HG03139 (cell line): ENCODE measurements around the gene ETV5.

Source experiments
- ATAC-seq: cut with Tn5 transposase; IDR thresholded peaks from one replicate; pipeline ENCODE4 v1.9.1; 2021; ENCODE audit not compliant: unreplicated experiment

ETV5 gene

GRCh38 chr3:186108941-186109865 lies at the start of gene ETV5:
Gene ETV5 (minus strand): TSS chr3:186109089. CDS start chr3:186105868, 3,221 bp downstream.
- peak; percentile 93 for ATAC-seq

GRCh38 chr3:186154641-186155040 lies 45.8 kb upstream of the ETV5 start:
- no peak for ATAC-seq

DNA sequence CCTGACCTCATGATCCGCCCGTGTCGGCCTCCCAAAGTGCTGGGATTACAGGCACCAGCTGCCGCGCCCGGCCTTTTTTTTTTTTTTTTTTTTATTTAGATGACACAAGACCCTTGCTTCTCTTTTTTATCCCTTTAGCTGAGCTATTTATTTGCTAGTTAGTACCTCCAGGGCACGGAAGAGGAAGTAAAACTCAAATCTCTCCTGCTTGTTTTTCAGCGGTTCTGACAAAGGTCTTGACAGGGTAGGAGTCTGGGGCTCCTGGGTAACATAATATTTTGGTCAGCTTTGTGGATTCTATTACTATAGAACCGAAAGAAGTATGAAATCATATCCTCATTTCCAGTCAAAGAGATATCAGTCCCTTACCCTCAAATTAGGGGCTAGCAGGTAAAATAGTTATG lies 44.0 kb upstream of the ETV5 start:
- peak; percentile 85 for ATAC-seq

DNA sequence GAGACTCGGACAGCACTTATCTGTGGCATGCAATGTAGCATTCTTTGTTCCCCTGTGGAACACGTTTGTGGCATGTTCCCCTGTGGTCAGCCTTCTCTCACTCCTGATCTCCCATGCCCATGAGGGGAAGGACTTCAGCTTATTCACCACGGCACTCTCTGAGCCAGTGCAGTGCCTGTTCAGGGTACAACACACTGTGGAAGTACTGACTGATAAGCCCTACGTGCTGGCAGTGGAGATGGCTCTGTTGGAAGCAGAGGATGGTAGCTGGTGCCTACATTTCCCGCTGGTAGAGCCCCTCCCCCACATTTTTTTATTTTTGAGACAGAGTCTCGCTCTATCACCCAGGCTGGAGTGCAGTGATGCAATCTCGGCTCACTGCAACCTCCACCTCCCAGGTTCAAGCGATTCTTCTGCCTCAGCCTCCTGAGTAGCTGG lies 43.5 kb upstream of the ETV5 start:
- ATAC-seq = no peak

GRCh38 chr3:186151077-186151971 lies 42.4 kb upstream of the ETV5 start:
- ATAC-seq = no peak

DNA sequence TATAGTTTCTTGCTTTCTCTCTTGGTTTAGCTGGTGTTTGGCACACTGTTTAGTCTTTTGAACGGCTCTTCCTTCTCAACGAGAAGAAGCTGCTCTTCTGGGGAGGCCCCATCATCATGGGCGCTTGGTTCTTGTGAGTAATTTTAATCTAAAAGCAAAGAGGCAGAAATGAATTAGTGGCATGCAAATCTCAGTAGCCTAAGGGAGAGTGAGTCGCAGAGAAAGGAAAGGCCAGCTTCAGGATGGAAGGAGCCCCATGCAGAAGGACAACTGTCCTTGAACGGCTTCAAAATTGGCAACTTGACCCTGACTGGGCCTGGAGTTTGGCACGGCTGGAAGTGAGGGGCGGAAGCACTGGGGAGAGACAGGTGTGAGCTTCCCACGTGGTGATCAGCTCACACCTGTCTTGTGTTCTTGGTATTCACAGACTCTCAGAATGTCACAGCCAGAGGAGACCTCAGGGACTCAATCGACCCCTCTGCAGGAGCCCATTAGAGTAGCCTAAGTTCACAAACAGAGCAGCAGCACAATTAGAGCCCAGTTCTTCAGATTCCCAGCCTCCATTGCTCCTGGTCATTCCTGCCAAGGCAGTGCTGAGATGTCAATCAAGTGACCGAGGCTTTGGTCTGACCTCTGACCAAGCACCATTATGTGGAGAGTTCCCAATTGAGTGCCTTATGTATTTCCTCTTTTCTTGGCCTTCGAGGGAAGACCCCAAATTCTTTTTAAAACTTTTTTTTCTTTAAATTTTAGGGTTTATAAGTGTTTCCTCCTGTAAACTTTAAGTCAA lies 41.3 kb upstream of the ETV5 start:
- no peak for ATAC-seq

GRCh38 chr3:186149319-186149960 lies 40.6 kb upstream of the ETV5 start:
- ATAC-seq = no peak

DNA sequence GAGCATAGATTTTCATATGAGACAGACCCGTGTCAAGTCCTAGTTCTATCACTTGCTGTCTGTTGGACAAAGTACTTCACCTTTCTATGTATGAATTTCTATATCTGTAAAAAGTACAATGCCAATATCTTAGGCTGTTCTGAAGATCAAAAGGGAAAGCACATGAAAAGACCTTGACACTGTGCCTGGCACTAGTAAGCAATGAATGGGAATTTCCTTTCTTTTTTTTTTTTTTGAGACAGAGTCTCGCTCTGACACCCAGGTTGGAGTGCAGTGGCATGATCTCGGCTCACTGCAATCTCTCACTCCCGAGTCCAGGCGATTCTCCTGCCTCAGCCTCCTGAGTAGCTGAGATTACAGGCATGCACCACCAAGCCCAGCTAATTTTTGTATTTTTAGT lies 35.4 kb upstream of the ETV5 start:
- no peak for ATAC-seq

- no peak for ATAC-seq
Observed at GRCh38 chr3:186143250-186143649, 34.4 kb upstream of the ETV5 start.

DNA sequence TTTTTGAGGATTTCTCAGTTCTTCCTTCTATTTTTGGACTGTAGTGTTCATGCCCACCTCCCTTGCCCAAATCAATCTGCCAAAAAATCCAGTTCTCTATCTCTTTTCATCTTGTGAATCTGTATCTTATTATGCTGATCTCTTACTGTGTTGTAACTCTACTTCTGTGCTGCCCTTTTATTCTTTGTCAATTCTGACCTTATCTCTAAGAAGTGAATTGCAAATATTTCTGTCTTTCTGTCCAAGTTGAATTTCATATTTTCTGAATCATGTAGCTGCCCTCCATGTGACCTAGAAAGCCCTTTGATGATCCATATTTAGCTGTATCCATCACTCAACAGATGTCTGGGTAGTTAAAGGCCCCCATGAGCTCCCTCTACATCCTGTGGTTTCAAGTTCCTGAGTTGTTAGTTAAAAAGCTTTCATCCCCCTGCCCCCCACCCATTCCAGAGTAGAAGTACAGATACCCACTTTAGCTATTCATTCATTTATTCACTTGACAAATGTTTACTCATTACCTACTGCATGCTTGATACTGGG lies 33.6 kb upstream of the ETV5 start:
- ATAC-seq = no peak

- no peak for ATAC-seq
Observed at GRCh38 chr3:186141790-186142189, 32.9 kb upstream of the ETV5 start.

GRCh38 chr3:186138272-186138981 lies 29.5 kb upstream of the ETV5 start:
- no peak for ATAC-seq

- no peak for ATAC-seq
Observed at GRCh38 chr3:186137051-186137685, 28.3 kb upstream of the ETV5 start.

DNA sequence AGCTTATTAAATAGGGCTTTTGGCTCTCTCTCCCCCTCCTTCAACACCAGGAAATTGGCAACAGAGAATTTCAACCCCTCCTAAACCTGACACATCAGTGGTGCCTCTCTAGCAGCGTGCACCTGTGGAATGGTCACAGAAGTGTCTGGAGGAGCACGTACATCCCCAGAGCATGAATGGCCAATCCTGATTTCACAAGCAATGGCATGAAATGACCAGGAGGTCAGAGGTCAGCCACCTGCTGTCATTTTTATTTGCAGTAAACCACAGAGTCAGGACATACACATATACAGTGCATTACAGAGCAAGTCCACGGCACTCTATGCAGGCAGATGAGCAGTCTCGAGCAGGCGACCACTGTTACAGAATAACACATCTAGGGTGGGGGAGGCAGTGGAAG lies 25.1 kb upstream of the ETV5 start:
- ATAC-seq = no peak

DNA sequence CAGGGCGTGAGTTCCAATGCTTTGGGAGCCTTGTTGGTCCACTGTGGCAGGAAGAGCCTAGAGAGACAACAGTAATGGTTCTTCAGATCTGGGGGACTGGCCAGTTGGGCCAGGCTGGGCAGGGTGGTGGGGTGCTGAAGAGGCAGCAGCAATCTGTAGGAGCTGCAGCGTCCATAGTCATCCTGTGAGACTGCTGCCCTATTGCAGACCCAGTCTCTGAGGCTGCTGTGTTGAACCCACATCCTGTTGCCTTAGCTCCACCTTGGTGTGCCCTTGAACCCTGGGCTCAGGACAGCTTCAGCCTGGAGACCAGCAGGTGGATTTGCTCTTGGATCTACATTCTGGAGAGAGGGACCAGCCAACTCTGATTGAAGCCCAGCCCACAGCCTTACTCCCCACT lies 23.6 kb upstream of the ETV5 start:
- ATAC-seq = no peak

DNA sequence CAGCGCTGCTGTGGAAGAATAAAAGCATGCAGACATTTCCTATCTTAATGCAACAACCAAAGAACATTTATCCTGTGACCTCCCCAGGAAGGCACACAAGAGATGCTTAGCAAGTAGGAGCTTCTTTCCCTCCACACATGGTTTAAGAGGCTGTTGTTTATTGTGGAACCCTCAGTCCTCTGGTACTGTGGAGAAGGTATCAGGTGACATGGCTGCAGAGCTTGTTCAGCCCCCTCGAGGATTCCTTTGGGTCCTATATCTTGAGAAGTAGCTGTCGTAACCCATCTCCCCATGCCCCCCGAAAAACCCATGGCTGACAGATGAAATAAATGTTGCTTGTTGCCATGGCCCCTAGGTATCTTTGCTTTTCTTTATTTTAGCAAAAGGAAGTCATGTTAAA lies 20.3 kb upstream of the ETV5 start:
- ATAC-seq = no peak

DNA sequence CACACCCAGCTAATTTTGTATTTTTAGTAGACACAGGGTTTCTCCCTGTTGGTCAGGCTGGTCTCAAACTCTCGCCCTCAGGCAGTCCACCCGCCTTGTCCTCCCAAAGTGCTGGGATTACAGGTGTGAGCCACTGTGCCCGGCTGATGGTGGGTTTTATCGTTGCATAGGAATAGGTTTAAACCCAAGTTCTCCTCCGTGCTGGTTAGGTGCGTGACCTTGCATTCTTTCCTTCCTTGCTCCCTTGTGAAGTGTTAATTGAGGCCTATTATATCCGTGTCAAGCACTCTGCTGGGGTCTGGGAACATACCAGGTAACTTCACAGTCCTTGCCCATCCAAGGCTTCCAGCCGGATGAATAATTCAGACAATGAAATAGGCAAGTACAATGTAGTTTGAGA lies 19.3 kb upstream of the ETV5 start:
- no peak for ATAC-seq

GRCh38 chr3:186127463-186127862 lies 18.6 kb upstream of the ETV5 start:
- ATAC-seq = no peak

DNA sequence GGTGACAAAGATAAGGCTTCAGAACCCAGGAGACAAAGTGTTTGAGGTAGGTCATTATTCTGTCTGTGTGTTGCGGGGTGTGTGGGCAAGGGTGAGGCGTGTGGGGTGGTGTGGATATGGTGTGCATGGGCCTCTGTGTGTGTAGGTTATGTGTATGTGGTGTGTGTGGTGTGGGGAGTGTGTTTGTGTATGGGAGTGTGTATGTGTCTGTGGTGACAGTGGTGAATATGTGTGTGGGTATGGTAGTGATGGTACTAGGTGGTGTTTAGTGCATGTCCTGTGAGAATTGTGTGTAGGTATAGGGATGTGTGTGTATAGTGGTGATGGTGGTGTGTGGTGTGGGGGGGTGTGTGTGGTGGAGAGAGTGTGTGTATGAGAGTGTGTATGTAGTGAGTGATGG lies 16.2 kb upstream of the ETV5 start:
- no peak for ATAC-seq
